HEK293T (cell line): ENCODE results near the gene PARP12.

Experiments used
- ARNT ChIP-seq: fragments of 450-650 bp; IDR thresholded peaks from 2 replicates; pipeline ENCODE4 v1.6.1; 2017; ENCODE audit warnings: mild to moderate bottlenecking
- BHLHE40 ChIP-seq: fragments of 450-650 bp; IDR thresholded peaks from 2 replicates; pipeline ENCODE4 v1.6.1; 2016; ENCODE audit warnings: mild to moderate bottlenecking, moderate library complexity, borderline replicate concordance
- ELF4 ChIP-seq: fragments of 450-650 bp; IDR thresholded peaks from 2 replicates; pipeline ENCODE4 v1.6.1; 2017; ENCODE audit warnings: antibody characterized with exemption
- FOXA1 ChIP-seq: fragments of 450-650 bp; IDR thresholded peaks from 2 replicates; pipeline ENCODE4 v1.6.1; 2016; ENCODE audit warnings: mild to moderate bottlenecking
- FOXK2 ChIP-seq: fragments of 450-650 bp; IDR thresholded peaks from 2 replicates; pipeline ENCODE4 v1.6.1; 2016; ENCODE audit warnings: mild to moderate bottlenecking
- FOXM1 ChIP-seq: fragments of 450-650 bp; IDR thresholded peaks from 2 replicates; pipeline ENCODE4 v1.6.1; 2017; ENCODE audit warnings: mild to moderate bottlenecking, borderline replicate concordance
- HDGF ChIP-seq: fragments of 450-650 bp; IDR thresholded peaks from 2 replicates; pipeline ENCODE4 v1.6.1; 2017; ENCODE audit warnings: antibody characterized with exemption, borderline replicate concordance
- LEF1 ChIP-seq: fragments of 450-650 bp; IDR thresholded peaks from 2 replicates; pipeline ENCODE4 v1.6.1; 2017; ENCODE audit warnings: mild to moderate bottlenecking, borderline replicate concordance
- SP1 ChIP-seq: fragments of 450-650 bp; IDR thresholded peaks from 2 replicates; pipeline ENCODE4 v1.6.1; 2017
- SUZ12 ChIP-seq: fragments of 450-650 bp; IDR thresholded peaks from 2 replicates; pipeline ENCODE4 v1.6.1; 2016; ENCODE audit warnings: mild to moderate bottlenecking
- TARDBP ChIP-seq: fragments of 450-650 bp; IDR thresholded peaks from 2 replicates; pipeline ENCODE4 v1.6.1; 2016
- ZNF384 ChIP-seq: fragments of 450-650 bp; IDR thresholded peaks from 2 replicates; pipeline ENCODE4 v1.6.1; 2016

GRCh38 chr7:140047197-140047596 is 15.6 kb downstream of the PARP12 start:
- TF ChIP-seq BHLHE40 (no peak), LEF1 (no peak), HDGF (no peak), SUZ12 (no peak), ARNT (no peak), FOXM1 (no peak), TARDBP (no peak), FOXK2 (no peak), ELF4 (no peak), SP1 (no peak), FOXA1 (no peak), ZNF384 (no peak)
